ENCODE measurements around the gene ELAVL1. TPM values are rescaled to one million over a fixed set of nuclear protein-coding genes. Genes with fewer than 3 reads are reported as not detected.
"Not testable (repeated sequence)": the region's sequence is repeated elsewhere in the genome, so short reads cannot be mapped to it uniquely, and the experiment has no call there.

ELAVL1 gene
- total and polyA plus RNA-seq, 4 donors: 15.0 to 72.8 (median 47.0) TPM

DNA sequence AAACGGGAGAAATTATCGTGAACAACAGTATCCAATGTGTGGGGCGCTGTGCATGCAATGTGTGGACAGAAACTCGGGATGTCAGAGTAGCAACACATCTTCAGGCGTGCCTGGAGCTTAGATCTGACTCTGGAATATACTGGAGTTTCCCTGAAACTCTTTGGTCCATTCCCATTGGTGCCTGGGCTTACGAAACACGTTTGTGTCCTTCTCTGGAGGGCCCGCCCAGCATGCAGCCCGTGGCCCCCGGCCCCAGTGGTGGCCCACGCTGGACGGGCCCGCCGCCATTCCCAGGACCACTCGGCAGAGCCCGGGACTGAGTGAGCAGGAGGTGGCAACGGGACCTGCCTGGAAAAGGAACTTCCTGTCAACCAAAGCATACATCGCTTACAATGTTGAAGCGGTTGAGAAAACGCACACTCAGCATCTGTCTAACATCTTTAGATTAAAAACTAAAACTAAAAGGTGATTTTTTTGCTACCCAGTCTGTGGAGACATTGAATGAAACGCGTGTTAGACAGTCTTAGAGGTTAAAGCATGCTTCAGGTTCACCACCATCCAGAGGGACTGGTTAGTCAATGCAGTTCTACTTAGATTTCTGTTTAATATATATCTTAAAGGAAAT, 42.7 kb downstream of the ELAVL1 start:
- Histone ChIP-seq H3K36me3 (ENCODE audit: control insufficient read depth in 4 of 4, insufficient read depth in 4 of 4, low read length in 4 of 4) (peaks cover 19 to 47% (median 26%) of the 10 kb centered on the region in 4 donors), H3K4me1 (ENCODE audit: control insufficient read depth in 5 of 5, insufficient read depth in 5 of 5, low read length in 5 of 5) (no peaks in the 10 kb centered on the region), H3K9ac (ENCODE audit: insufficient read depth in 1 of 2, low read length in 2 of 2) (no peak overlapping the region), H3K9me3 (ENCODE audit: control insufficient read depth in 4 of 4, insufficient read depth in 3 of 4, low read length in 3 of 4) (no peaks in the 10 kb centered on the region), H3K4me3 (no peak overlapping the region), H3K27ac (ENCODE audit: low read depth in 1 of 2, low read length in 1 of 2) (no peak overlapping the region), H3K27me3 (ENCODE audit: control insufficient read depth in 3 of 3, insufficient read depth in 3 of 3, low read length in 2 of 3) (no peaks in the 10 kb centered on the region)
- DNase-seq (no peak), ATAC-seq (ENCODE audit: insufficient read depth, low FRiP score) (no peak)
- TF ChIP-seq, protein P1, sequence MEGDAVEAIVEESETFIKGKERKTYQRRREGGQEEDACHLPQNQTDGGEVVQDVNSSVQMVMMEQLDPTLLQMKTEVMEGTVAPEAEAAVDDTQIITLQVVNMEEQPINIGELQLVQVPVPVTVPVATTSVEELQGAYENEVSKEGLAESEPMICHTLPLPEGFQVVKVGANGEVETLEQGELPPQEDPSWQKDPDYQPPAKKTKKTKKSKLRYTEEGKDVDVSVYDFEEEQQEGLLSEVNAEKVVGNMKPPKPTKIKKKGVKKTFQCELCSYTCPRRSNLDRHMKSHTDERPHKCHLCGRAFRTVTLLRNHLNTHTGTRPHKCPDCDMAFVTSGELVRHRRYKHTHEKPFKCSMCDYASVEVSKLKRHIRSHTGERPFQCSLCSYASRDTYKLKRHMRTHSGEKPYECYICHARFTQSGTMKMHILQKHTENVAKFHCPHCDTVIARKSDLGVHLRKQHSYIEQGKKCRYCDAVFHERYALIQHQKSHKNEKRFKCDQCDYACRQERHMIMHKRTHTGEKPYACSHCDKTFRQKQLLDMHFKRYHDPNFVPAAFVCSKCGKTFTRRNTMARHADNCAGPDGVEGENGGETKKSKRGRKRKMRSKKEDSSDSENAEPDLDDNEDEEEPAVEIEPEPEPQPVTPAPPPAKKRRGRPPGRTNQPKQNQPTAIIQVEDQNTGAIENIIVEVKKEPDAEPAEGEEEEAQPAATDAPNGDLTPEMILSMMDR (IDR thresholded peaks at IDR 0.05; ENCODE audit: control extremely low read depth, extremely low read depth): no peak
- 85 to 86% methylated on average over 22 of the region's 22 CpGs for WGBS, 2 donors

DNA sequence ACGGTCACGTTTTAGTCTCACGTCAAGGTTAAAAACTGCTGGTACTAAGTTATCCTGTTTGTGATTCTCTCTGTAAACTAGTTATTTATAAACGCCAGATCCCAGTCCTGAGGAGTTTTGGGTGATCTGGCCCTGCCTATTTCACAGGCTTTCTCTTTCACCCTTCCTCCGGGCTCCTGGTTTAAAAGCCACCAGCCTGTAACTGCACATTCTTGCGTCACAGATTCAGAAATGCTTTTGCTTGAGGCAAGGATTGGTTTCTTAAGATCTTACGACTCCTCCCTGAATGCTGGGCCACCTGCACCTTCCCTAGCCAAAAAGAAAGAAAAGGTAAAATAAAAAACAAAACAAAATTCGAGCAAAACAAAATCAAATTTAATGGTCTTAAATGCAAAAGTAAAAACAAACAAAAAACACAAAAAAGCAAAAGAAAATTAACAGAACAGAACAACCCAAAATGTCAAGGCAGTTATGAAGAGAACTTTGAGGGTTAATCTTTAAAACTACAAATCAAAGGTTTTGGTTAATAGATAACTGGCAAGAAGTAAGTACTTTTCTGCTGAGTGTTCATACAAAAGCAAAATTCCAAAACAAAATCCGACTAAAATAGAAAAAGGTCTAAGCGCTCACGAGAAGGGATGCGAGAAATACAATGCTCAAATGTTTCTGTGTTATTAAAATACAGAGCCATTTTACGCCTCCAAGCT, 43.4 kb downstream of the ELAVL1 start:
- peak in 2 of 3 donors; percentile 10 to 43 for DNase-seq
- H3K9me3 ChIP-seq (ENCODE audit: control insufficient read depth in 4 of 4, insufficient read depth in 3 of 4, low read length in 3 of 4): no peaks in the 10 kb centered on the region
- 77 to 81% methylated on average over 13 of the region's 13 CpGs for WGBS, 2 donors
- H3K4me3 ChIP-seq: no peak overlapping the region
- peaks cover 16 to 45% (median 22%) of the 10 kb centered on the region in 4 donors for H3K36me3 ChIP-seq (ENCODE audit: control insufficient read depth in 4 of 4, insufficient read depth in 4 of 4, low read length in 4 of 4)
- H3K27me3 ChIP-seq (ENCODE audit: control insufficient read depth in 3 of 3, insufficient read depth in 3 of 3, low read length in 2 of 3): no peaks in the 10 kb centered on the region
- TF ChIP-seq, protein P1 (IDR thresholded peaks at IDR 0.05; ENCODE audit: control extremely low read depth, extremely low read depth): no peak
- H3K9ac ChIP-seq (ENCODE audit: insufficient read depth in 1 of 2, low read length in 2 of 2): no peak overlapping the region
- no peaks in the 10 kb centered on the region for H3K4me1 ChIP-seq (ENCODE audit: control insufficient read depth in 5 of 5, insufficient read depth in 5 of 5, low read length in 5 of 5)
- no peak overlapping the region for H3K27ac ChIP-seq (ENCODE audit: low read depth in 1 of 2, low read length in 1 of 2)
- no peak for ATAC-seq (ENCODE audit: insufficient read depth, low FRiP score)

DNA sequence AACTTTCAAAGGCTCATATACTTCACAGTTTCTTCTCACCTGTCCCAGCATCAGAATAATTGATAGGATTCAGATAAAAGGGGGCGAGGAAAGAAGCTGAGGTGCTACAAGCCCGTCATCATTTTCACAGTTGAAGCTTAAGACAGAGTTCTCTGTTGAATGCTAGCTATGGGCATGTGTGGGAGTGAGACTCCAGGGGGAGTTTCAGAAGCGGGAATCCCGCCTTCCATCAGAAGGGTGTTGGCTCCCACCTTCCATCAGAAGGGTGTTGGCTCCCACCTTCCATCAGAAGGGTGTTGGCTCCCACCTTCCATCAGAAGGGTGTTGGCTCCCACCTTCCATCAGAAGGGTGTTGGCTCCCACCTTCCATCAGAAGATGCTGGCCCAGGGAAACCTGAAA, 44.4 kb downstream of the ELAVL1 start:
- peaks cover 10 to 42% (median 19%) of the 10 kb centered on the region in 4 donors for H3K36me3 ChIP-seq (ENCODE audit: control insufficient read depth in 4 of 4, insufficient read depth in 4 of 4, low read length in 4 of 4)

DNA sequence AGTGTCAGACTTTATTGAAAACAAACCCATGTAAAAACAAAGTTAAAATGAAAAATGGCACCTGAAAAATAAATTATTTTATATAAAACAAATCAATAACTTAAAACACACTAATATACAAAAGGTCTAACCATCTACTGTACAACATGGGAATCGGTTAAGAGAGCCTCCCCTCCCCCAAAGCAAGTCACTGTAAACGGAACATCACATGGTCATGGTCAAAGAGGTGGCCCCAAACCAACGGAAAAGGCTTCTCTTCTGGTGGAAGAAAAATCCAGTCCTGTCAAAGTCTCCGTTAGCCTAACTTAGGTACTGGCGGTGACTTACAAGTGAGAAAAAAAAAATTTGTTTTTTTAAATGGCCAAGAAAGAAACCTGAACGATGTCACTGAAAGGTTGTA, 46.2 kb downstream of the ELAVL1 start:
- Histone ChIP-seq H3K4me3 (no peak overlapping the region), H3K27me3 (ENCODE audit: control insufficient read depth in 3 of 3, insufficient read depth in 3 of 3, low read length in 2 of 3) (no peaks in the 10 kb centered on the region), H3K9me3 (ENCODE audit: control insufficient read depth in 4 of 4, insufficient read depth in 3 of 4, low read length in 3 of 4) (no peaks in the 10 kb centered on the region), H3K36me3 (ENCODE audit: control insufficient read depth in 4 of 4, insufficient read depth in 4 of 4, low read length in 4 of 4) (peaks cover 5 to 30% (median 16%) of the 10 kb centered on the region in 4 donors), H3K4me1 (ENCODE audit: control insufficient read depth in 5 of 5, insufficient read depth in 5 of 5, low read length in 5 of 5) (no peaks in the 10 kb centered on the region), H3K27ac (ENCODE audit: low read depth in 1 of 2, low read length in 1 of 2) (no peak overlapping the region), H3K9ac (ENCODE audit: insufficient read depth in 1 of 2, low read length in 2 of 2) (no peak overlapping the region)
- WGBS, 2 donors: 30 to 61% methylated on average over 6 of the region's 6 CpGs
- TF ChIP-seq, protein P1 (IDR thresholded peaks at IDR 0.05; ENCODE audit: control extremely low read depth, extremely low read depth): no peak
- DNase-seq (no peak), ATAC-seq (ENCODE audit: insufficient read depth, low FRiP score) (no peak)

More for the DNA sequence above, 44.4 kb downstream of the ELAVL1 start:
- H3K27ac ChIP-seq (ENCODE audit: low read depth in 1 of 2, low read length in 1 of 2); H3K4me3 ChIP-seq; ATAC-seq (ENCODE audit: insufficient read depth, low FRiP score); H3K27me3 ChIP-seq (ENCODE audit: control insufficient read depth in 3 of 3, insufficient read depth in 3 of 3, low read length in 2 of 3); H3K4me1 ChIP-seq (ENCODE audit: control insufficient read depth in 5 of 5, insufficient read depth in 5 of 5, low read length in 5 of 5); H3K9ac ChIP-seq (ENCODE audit: insufficient read depth in 1 of 2, low read length in 2 of 2); DNase-seq; H3K9me3 ChIP-seq (ENCODE audit: control insufficient read depth in 4 of 4, insufficient read depth in 3 of 4, low read length in 3 of 4): not testable (repeated sequence)
- 93 to 96% methylated on average over 4 of the region's 4 CpGs for WGBS, 2 donors

All from lung (tissue), 12 donors.